Stomach (tissue), 4 donors: ENCODE results near the gene GPR150.

Experiments used
- CTCF ChIP-seq, 7 experiments: fragments of 450-650 bp in 4 of 7; fragments of 200-600 bp in 3 of 7; sonication (generic) in 3 of 7; IDR thresholded peaks; one replicate each; pipeline ENCODE4 v1.5.1; 2016 to 2019; ENCODE audit warnings: antibody characterized with exemption in 7 of 7, control low read depth in 2 of 7, mild to moderate bottlenecking in 1 of 7
- POLR2A ChIP-seq, 4 donors: fragments of 450-650 bp; IDR thresholded peaks; one replicate each; pipeline ENCODE4 v1.6.1; 2016; ENCODE audit warnings: antibody characterized with exemption in 4 of 4, control low read depth in 2 of 4, mild to moderate bottlenecking in 1 of 4, moderate library complexity in 1 of 4
- POLR2AphosphoS5 ChIP-seq, 3 donors: sonication (generic); formaldehyde crosslinking; IDR thresholded peaks; one replicate each; pipeline ENCODE4 v1.6.1; 2016; ENCODE audit warnings: antibody characterized with exemption in 3 of 3

GRCh38 chr5:95599252-95599651 is 20.6 kb upstream of the GPR150 start:
- TF ChIP-seq CTCF (IDR thresholded peaks at IDR 0.05) (no peak), POLR2A (IDR thresholded peaks at IDR 0.05) (no peak), POLR2AphosphoS5 (IDR thresholded peaks at IDR 0.05) (no peak)
